Spleen (tissue), 11 donors: ENCODE results near the gene FRMD1. TPM values are rescaled to one million over a fixed set of nuclear protein-coding genes. Genes with fewer than 3 reads are reported as not detected.

ENCODE experiments used
- DNase-seq: peaks from one replicate; pipeline ENCODE4 v3.0.0-alpha.2; 2020
- H3K27ac ChIP-seq, 8 donors: fragments of 200-600 bp; sonication (generic) in 7 of 8; 1 replicate in 4 of 8; 2 replicates in 4 of 8; pipeline versions ENCODE4 v1.5.0 to v1.8.0; 2016 to 2021; ENCODE audit warnings: inconsistent platforms in 4 of 8, mild to moderate bottlenecking in 4 of 8, moderate library complexity in 1 of 8
- H3K27me3 ChIP-seq, 7 donors: fragments of 200-600 bp; sonication (generic) in 6 of 7; replicated peaks in 1 of 7; 1 replicate in 4 of 7; 2 replicates in 3 of 7; pipeline versions ENCODE4 v1.5.0 to v1.8.0; 2016 to 2021; ENCODE audit warnings: inconsistent platforms in 3 of 7, mild to moderate bottlenecking in 1 of 7
- H3K36me3 ChIP-seq, 6 donors: fragments of 200-600 bp; sonication (generic) in 5 of 6; 1 replicate in 4 of 6; 2 replicates in 2 of 6; pipeline versions ENCODE4 v1.5.0 to v1.8.0; 2016 to 2021; ENCODE audit warnings: inconsistent platforms in 2 of 6
- H3K4me1 ChIP-seq, 6 donors: fragments of 200-600 bp; sonication (generic) in 5 of 6; 1 replicate in 3 of 6; 2 replicates in 3 of 6; pipeline versions ENCODE4 v1.5.0 to v1.8.0; 2016 to 2021; ENCODE audit warnings: inconsistent platforms in 3 of 6
- H3K4me3 ChIP-seq, 8 donors: fragments of 200-600 bp; sonication (generic) in 7 of 8; 1 replicate in 4 of 8; 2 replicates in 4 of 8; pipeline versions ENCODE4 v1.5.0 to v1.8.0; 2016 to 2021; ENCODE audit warnings: inconsistent platforms in 4 of 8, mild to moderate bottlenecking in 4 of 8, moderate library complexity in 2 of 8
- H3K9me3 ChIP-seq, 8 donors: fragments of 200-600 bp; sonication (generic) in 7 of 8; 1 replicate in 4 of 8; 2 replicates in 4 of 8; pipeline versions ENCODE4 v1.5.0 to v1.8.0; 2016 to 2021; ENCODE audit warnings: inconsistent platforms in 4 of 8
- POLR2A ChIP-seq, 3 donors: fragments of 450-650 bp; IDR thresholded peaks; one replicate each; pipeline ENCODE4 v1.5.1; 2017; ENCODE audit warnings: antibody characterized with exemption in 3 of 3, mild to moderate bottlenecking in 1 of 3
- POLR2AphosphoS5 ChIP-seq, 3 donors: sonication (generic); formaldehyde crosslinking; IDR thresholded peaks; one replicate each; pipeline ENCODE4 v1.5.1; 2017; ENCODE audit warnings: antibody characterized with exemption in 3 of 3
- WGBS, 5 donors: extraction: QIAGEN DNeasy Blood & Tissue Kit in 3 of 5; methylation state at CpG; one replicate each; pipeline versions ENCODE4 v1.1.5 to v1.1.7; 2013 to 2018; 5-methylcytosine and 5-hydroxymethylcytosine counted together
- intact Hi-C: fragments of 100-400 bp; cut with DNase I; formaldehyde crosslinking; loops from one replicate; pipeline ENCODE4 v1.15.0; 2023; ENCODE audit warnings: low total_unique reads
- polyA plus RNA-seq, 3 donors: library from polyadenylated mRNA; stranded (reverse); fragments of 200-250 nt; gene quantifications; one replicate each; pipeline ENCODE4 v1.2.1, GENCODE V29; 2013
- total RNA-seq, 7 donors: library from RNA; depleted of rRNA in 3 of 7; stranded (reverse); fragments of >200 nt in 3 of 7; fragmentation: NEBNext Ultra II Directional in 4 of 7; extraction: Animal tissue kit (Norgen Biotek cat#: 25700) in 4 of 7; gene quantifications; one replicate each; pipeline versions ENCODE4 v1.1.0 to v1.2.1, GENCODE V29; 2016 to 2021
- TF ChIP-seq, protein P1 (sequence below), 11 experiments: fragments of 200-600 bp in 7 of 11; fragments of 450-650 bp in 4 of 11; sonication (generic) in 4 of 11; IDR thresholded peaks in 8 of 11; conservative IDR thresholded peaks in 3 of 11; 1 replicate in 7 of 11; 2 replicates in 4 of 11; pipeline versions ENCODE4 v1.4.0 to v1.8.0; 2016 to 2021; ENCODE audit warnings: antibody characterized with exemption in 11 of 11, inconsistent platforms in 4 of 11, mild to moderate bottlenecking in 1 of 11
- donor health status: healthy with polysubstance abuse.
- donor health status: DM: no; HTN: no; CAD: no; lungs with moderate emphysema.
- donor health status: DM: no; HTN: no; CAD: no.
- donor health status: Bipolar disorder and iron deficiency.
- donor health status: healthy.
- donor health status: DM: no; HTN: no; CAD: no.
- donor health status: DM: yes; HTN: yes; CAD: no.

Gene FRMD1
- total and polyA plus RNA-seq, 10 donors = 0.14 to 9.5 (median 1.5) TPM

DNA sequence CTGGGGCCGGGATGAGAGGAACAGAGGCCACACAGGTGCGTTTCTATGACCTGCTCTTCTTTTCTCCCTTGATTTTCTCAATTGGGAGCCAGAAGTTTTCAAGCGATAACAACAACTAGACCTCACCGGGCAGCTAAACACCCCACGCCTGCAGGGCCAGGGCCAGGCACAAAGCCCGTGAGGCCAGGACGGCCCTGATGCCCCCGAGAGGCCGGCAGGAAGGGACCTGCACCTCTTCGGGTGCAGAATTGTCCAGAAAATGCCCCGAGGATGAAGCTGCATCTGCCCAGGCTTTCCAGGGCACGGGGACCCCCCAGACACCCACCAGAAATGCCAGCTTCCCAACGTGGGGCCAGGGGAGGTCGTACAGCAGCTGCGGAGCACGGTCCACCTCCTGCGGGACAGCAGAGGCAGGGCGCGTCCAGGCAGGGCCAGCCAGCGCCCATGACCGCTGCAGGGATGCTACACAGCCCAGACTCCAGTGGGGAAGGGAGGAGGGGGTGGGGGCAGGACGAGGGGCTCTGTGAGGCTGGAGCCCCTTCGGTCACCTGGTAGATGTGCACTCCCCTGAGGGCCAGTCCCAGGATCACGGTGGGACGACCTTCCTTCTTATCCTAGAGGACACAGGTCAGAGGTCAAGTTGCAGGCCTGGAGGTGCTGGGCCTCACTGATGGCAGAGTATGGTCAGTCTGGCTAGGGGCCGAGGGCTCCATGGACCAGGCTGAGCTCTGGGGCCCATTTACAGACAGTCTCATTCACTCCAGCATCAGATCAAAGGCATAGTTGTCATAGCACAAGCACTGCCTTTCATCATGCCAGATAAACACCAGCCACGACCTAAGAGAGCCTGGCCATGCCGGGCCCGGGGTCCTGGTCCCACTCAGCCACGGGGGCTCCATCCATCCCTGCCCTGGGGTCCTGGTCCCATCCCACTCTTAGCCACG is 16.4 kb downstream of the FRMD1 start:
- Histone ChIP-seq H3K27ac (no peak overlapping the region), H3K27me3 (no peaks in the 10 kb centered on the region), H3K4me3 (no peak overlapping the region), H3K36me3 (no peaks in the 10 kb centered on the region), H3K4me1 (peaks cover 0 to 6% (median 0%) of the 10 kb centered on the region in 6 donors), H3K9me3 (no peaks in the 10 kb centered on the region)
- no peak for TF ChIP-seq POLR2AphosphoS5 (IDR thresholded peaks at IDR 0.05)
- TF ChIP-seq, protein P1, sequence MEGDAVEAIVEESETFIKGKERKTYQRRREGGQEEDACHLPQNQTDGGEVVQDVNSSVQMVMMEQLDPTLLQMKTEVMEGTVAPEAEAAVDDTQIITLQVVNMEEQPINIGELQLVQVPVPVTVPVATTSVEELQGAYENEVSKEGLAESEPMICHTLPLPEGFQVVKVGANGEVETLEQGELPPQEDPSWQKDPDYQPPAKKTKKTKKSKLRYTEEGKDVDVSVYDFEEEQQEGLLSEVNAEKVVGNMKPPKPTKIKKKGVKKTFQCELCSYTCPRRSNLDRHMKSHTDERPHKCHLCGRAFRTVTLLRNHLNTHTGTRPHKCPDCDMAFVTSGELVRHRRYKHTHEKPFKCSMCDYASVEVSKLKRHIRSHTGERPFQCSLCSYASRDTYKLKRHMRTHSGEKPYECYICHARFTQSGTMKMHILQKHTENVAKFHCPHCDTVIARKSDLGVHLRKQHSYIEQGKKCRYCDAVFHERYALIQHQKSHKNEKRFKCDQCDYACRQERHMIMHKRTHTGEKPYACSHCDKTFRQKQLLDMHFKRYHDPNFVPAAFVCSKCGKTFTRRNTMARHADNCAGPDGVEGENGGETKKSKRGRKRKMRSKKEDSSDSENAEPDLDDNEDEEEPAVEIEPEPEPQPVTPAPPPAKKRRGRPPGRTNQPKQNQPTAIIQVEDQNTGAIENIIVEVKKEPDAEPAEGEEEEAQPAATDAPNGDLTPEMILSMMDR (IDR thresholded peaks at IDR 0.05 in 8 of 11, conservative IDR thresholded peaks at IDR 0.05 in 3 of 11) = no peak
- TF ChIP-seq POLR2A (IDR thresholded peaks at IDR 0.05) = no peak
- intact Hi-C loops = no loop called here
- no peak for DNase-seq
- 80 to 89% (median 87%) methylated on average over 23 to 31 of the region's 31 CpGs for WGBS, 5 donors

GRCh38 chr6:168061269-168062210 is 17.5 kb downstream of the FRMD1 start:
- 86 to 91% (median 89%) methylated on average over 21 to 29 of the region's 29 CpGs for WGBS, 5 donors
- DNase-seq = no peak
- intact Hi-C loops = no loop called here

GRCh38 chr6:168060521-168060931 is 18.5 kb downstream of the FRMD1 start:
- Histone ChIP-seq H3K4me1 (peaks cover 0 to 6% (median 0%) of the 10 kb centered on the region in 6 donors), H3K36me3 (no peaks in the 10 kb centered on the region), H3K4me3 (no peak overlapping the region), H3K27me3 (no peaks in the 10 kb centered on the region), H3K9me3 (no peaks in the 10 kb centered on the region), H3K27ac (no peak overlapping the region)
- no peak for DNase-seq
- TF ChIP-seq, protein P1 (IDR thresholded peaks at IDR 0.05 in 8 of 11, conservative IDR thresholded peaks at IDR 0.05 in 3 of 11) = peak in 10 of 11 experiments; percentile 16 to 65 (median 50)
- TF ChIP-seq POLR2AphosphoS5 (IDR thresholded peaks at IDR 0.05) = peak in 2 of 3 donors; percentile 36 to 62
- TF ChIP-seq POLR2A (IDR thresholded peaks at IDR 0.05) = no peak
- intact Hi-C loops = no loop called here
- 65 to 76% (median 69%) methylated on average over 8 to 12 of the region's 12 CpGs for WGBS, 5 donors

More at GRCh38 chr6:168061269-168062210, 17.5 kb downstream of the FRMD1 start:
- H3K36me3 ChIP-seq = no peaks in the 10 kb centered on the region
- H3K27me3 ChIP-seq = no peaks in the 10 kb centered on the region
- H3K9me3 ChIP-seq = no peaks in the 10 kb centered on the region
- no peak overlapping the region for H3K4me3 ChIP-seq
- peaks cover 0 to 6% (median 0%) of the 10 kb centered on the region in 6 donors for H3K4me1 ChIP-seq
- H3K27ac ChIP-seq = no peak overlapping the region
- TF ChIP-seq POLR2AphosphoS5 (IDR thresholded peaks at IDR 0.05) (no peak), POLR2A (IDR thresholded peaks at IDR 0.05) (no peak)
- TF ChIP-seq, protein P1 (IDR thresholded peaks at IDR 0.05 in 8 of 11, conservative IDR thresholded peaks at IDR 0.05 in 3 of 11) = no peak
